Measurements from ENCODE around the gene PARP9.

DNA sequence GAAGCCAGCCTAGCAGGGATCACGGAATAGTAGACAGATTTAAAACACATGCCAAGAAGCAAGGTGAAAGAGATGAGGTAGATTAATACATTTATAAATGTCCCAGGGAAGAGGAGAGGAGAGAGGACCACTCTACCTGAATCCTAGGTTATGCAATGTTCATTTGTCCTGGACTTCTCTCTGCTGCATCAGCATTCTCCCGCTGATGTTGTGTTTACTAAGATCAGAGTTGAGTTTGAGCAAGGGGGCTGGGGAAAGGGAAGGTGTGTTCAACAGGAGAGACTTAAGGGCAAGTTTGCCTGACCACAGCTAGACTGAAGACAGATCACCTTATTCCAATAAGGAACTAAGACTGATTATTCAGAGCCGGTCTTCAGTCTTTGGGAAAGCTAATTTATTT lies 48.2 kb downstream of the PARP9 start:
- TF ChIP-seq RFX5 (IDR thresholded peaks at IDR 0.05; ENCODE audit: low read depth, low read length) = no peak
- TF ChIP-seq, protein P1, sequence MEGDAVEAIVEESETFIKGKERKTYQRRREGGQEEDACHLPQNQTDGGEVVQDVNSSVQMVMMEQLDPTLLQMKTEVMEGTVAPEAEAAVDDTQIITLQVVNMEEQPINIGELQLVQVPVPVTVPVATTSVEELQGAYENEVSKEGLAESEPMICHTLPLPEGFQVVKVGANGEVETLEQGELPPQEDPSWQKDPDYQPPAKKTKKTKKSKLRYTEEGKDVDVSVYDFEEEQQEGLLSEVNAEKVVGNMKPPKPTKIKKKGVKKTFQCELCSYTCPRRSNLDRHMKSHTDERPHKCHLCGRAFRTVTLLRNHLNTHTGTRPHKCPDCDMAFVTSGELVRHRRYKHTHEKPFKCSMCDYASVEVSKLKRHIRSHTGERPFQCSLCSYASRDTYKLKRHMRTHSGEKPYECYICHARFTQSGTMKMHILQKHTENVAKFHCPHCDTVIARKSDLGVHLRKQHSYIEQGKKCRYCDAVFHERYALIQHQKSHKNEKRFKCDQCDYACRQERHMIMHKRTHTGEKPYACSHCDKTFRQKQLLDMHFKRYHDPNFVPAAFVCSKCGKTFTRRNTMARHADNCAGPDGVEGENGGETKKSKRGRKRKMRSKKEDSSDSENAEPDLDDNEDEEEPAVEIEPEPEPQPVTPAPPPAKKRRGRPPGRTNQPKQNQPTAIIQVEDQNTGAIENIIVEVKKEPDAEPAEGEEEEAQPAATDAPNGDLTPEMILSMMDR (IDR thresholded peaks at IDR 0.05 in 2 of 3, conservative IDR thresholded peaks at IDR 0.05 in 1 of 3; ENCODE audit: control insufficient read depth in 2 of 3, extremely low read depth in 1 of 3, insufficient read depth in 1 of 3, low read depth in 3 of 3, low read length in 3 of 3) = no peak
- no peak for TF ChIP-seq FOS (IDR thresholded peaks at IDR 0.05; ENCODE audit: borderline replicate concordance, extremely low read depth, insufficient read length)
- TF ChIP-seq, protein P2, sequence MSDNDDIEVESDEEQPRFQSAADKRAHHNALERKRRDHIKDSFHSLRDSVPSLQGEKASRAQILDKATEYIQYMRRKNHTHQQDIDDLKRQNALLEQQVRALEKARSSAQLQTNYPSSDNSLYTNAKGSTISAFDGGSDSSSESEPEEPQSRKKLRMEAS (IDR thresholded peaks at IDR 0.05; ENCODE audit: low read depth, low read length) = no peak
- no peak for TF ChIP-seq RAD21 (IDR thresholded peaks at IDR 0.05; ENCODE audit: insufficient read depth, low read depth, low read length)

Data from GM12878 (cell line).